Endothelial cell (in vitro differentiated cells): ENCODE measurements around the gene MRPL22. TPM values are rescaled to one million over a fixed set of nuclear protein-coding genes. Genes with fewer than 3 reads are reported as not detected.
"Not testable (repeated sequence)": the region's sequence is repeated elsewhere in the genome, so short reads cannot be mapped to it uniquely, and the experiment has no call there.

Experiments used
- DNase-seq: peaks from one replicate; pipeline ENCODE4 v3.0.0; 2021; ENCODE audit warnings: low spot score
- H3K27ac Mint-ChIP-seq: one replicate; pipeline ENCODE4 v1.8.0; 2021; ENCODE audit warnings: mixed read lengths, inconsistent platforms; ENCODE audit not compliant: unreplicated experiment
- H3K27me3 Mint-ChIP-seq: one replicate; pipeline ENCODE4 v1.8.0; 2021; ENCODE audit warnings: mild to moderate bottlenecking, moderate library complexity, mixed read lengths, inconsistent platforms; ENCODE audit not compliant: unreplicated experiment
- H3K36me3 Mint-ChIP-seq: one replicate; pipeline ENCODE4 v1.8.0; 2021; ENCODE audit warnings: mild to moderate bottlenecking, low read depth, mixed read lengths, inconsistent platforms; ENCODE audit not compliant: unreplicated experiment
- H3K4me1 Mint-ChIP-seq: one replicate; pipeline ENCODE4 v1.8.0; 2021; ENCODE audit warnings: mild to moderate bottlenecking, mixed read lengths, inconsistent platforms; ENCODE audit not compliant: unreplicated experiment
- H3K4me3 Mint-ChIP-seq: one replicate; pipeline ENCODE4 v1.8.0; 2021; ENCODE audit warnings: mild to moderate bottlenecking, mixed read lengths, inconsistent platforms; ENCODE audit not compliant: unreplicated experiment
- H3K9me3 Mint-ChIP-seq: one replicate; pipeline ENCODE4 v1.8.0; 2021; ENCODE audit warnings: mixed read lengths, inconsistent platforms; ENCODE audit not compliant: unreplicated experiment
- CTCF ChIP-seq: fragments of 200-600 bp; sonication (generic); IDR thresholded peaks from one replicate; pipeline ENCODE4 v1.5.0; 2021; ENCODE audit warnings: antibody characterized with exemption; ENCODE audit not compliant: unreplicated experiment
- total RNA-seq: library from RNA; stranded (reverse); fragmentation: NEBNext Ultra II Directional; extraction: Animal tissue kit (Norgen Biotek cat#: 25700); gene quantifications from one replicate; pipeline ENCODE4 v1.2.1, GENCODE V29; 2021; ENCODE audit not compliant: unreplicated experiment

Gene MRPL22
- total RNA-seq, 1 donor from 2014 or later, result 63.6 TPM

- H3K4me3 Mint-ChIP-seq, result no peak overlapping the region
- DNase-seq, result no peak
- peaks cover 13% of the 10 kb centered on the region for H3K4me1 Mint-ChIP-seq
- H3K36me3 Mint-ChIP-seq, result peaks cover 23% of the 10 kb centered on the region
- no peak for TF ChIP-seq CTCF
- no peaks in the 10 kb centered on the region for H3K27me3 Mint-ChIP-seq
- H3K27ac Mint-ChIP-seq, result no peak overlapping the region
- H3K9me3 Mint-ChIP-seq, result no peaks in the 10 kb centered on the region
Measured at GRCh38 chr5:154901913-154902312, 39.0 kb upstream of the MRPL22 start.

GRCh38 chr5:154905601-154906000 is 35.3 kb upstream of the MRPL22 start:
- H3K36me3 Mint-ChIP-seq, result peaks cover 17% of the 10 kb centered on the region
- H3K4me1 Mint-ChIP-seq, H3K4me3 Mint-ChIP-seq, H3K27me3 Mint-ChIP-seq, H3K9me3 Mint-ChIP-seq, DNase-seq, H3K27ac Mint-ChIP-seq: not testable (repeated sequence)

DNA sequence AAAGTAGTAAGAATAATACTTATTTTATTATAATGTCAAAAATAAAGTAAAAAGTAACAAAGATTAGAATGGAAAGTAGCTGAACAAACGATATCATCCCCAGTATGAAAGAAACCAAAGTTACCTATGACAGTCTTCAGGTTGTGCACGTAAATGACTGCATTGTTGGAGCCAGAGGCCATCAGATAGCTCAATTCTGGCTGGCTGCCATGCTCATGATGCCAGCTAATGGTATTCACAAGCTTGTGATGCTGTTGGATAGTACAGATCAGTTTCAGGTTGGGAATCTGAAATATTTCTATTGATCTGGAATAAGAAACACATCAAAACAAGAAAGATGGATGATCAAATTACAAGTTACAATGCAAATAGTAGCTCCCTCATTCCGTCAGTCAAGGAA is 24.0 kb upstream of the MRPL22 start:
- H3K4me1 Mint-ChIP-seq, result no peaks in the 10 kb centered on the region
- H3K9me3 Mint-ChIP-seq, result no peaks in the 10 kb centered on the region
- no peaks in the 10 kb centered on the region for H3K27me3 Mint-ChIP-seq
- no peak for DNase-seq
- H3K27ac Mint-ChIP-seq, result no peak overlapping the region
- no peak for TF ChIP-seq CTCF
- H3K4me3 Mint-ChIP-seq, result peak overlapping the region; percentile 38
- H3K36me3 Mint-ChIP-seq, result peaks cover 9% of the 10 kb centered on the region

DNA sequence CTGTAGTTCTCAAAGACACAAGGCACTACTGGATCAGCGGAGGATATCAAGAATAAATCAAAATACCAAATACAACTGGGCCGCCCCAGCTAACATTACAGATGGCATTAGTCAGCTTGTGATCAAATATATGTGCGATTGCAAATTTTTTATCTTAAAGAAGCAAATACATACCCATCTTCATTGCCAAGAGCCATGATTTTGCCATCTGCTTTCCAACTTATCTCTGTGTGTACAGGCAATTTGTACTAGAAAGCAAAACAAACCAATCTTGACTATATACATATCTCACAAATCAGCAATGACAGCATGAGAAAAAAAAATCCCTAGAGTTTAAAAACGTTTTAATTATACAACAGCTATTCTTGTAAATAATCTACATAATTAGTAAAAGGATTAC is 23.1 kb upstream of the MRPL22 start:
- no peak for TF ChIP-seq CTCF
- Mint-ChIP-seq H3K27ac (no peak overlapping the region), H3K9me3 (no peaks in the 10 kb centered on the region), H3K4me3 (no peak overlapping the region), H3K4me1 (no peaks in the 10 kb centered on the region), H3K27me3 (no peaks in the 10 kb centered on the region), H3K36me3 (peaks cover 5% of the 10 kb centered on the region)
- DNase-seq, result no peak

DNA sequence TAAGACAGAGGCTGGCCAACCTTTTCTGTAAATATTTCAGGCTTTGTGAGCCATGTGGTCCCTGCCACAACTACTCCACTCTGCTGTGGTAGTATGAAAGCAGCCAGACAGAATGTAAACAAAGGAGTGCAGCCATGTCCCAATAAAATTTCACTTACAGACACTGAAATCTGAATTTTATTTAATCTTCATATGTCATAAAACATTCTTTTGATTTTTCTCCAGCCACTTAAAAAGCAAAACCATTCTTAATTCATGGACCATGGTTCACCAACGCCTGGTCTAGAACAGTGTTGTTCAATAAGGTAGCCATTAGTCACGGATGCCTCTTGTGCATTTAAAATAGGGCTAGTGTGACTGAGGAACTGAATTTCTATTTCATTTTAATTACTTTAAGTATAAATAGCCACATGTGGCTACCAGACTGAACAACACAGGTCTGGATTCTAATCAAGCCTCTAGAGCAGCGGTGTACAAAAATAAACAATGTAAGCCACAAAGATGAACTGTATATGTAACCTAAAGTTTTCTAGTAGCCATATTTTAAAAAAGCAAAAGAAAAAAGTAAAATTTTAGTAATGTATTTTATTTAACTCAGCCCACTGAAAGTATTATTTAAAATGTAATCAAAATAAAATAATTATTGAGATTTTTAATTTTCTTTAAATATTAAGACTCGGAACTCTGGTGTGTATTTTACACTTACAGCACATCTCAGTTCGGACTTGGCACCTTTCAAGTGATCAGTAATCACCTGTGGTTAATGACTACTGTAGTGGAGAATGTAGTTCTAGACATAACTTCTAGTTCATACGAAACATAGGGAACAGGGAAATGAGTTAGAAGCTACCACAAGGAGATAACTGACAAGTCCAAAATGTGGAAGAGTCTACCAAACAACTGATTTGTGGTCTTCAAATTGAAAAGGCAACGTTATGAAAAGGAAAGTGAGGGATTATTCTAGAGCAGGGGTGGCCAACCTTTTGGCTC is 17.1 kb upstream of the MRPL22 start:
- no peak for DNase-seq
- peaks cover 25% of the 10 kb centered on the region for H3K36me3 Mint-ChIP-seq
- no peak overlapping the region for H3K4me3 Mint-ChIP-seq
- no peaks in the 10 kb centered on the region for H3K27me3 Mint-ChIP-seq
- no peaks in the 10 kb centered on the region for H3K9me3 Mint-ChIP-seq
- H3K4me1 Mint-ChIP-seq, result no peaks in the 10 kb centered on the region
- no peak overlapping the region for H3K27ac Mint-ChIP-seq
- no peak for TF ChIP-seq CTCF
